Left colon (tissue), 2 donors: ENCODE measurements around the gene PDGFA. TPM values are rescaled to one million over a fixed set of nuclear protein-coding genes. Genes with fewer than 3 reads are reported as not detected.
A peak's percentile ranks its signal among the peaks of the same experiment; 100 is the strongest.

Source experiments
- ATAC-seq: fragments of 200-7000 bp; cut with Tn5 transposase; one replicate; pipeline ENCODE4 v1.9.1; 2020; ENCODE audit warnings: mild to moderate bottlenecking, moderate library complexity
- DNase-seq, 2 donors: peaks; one replicate each; pipeline ENCODE4 v3.0.0-alpha.2; 2020
- intact Hi-C, 2 donors: fragments of 100-400 bp; cut with DNase I in 1 of 2; cut with micrococcal nuclease in 1 of 2; formaldehyde crosslinking; loops; one replicate each; pipeline versions ENCODE4 v1.11.2 to v1.14.0; 2022; cut with DNase I, micrococcal nuclease
- total RNA-seq, 2 donors: library from RNA; stranded (reverse); fragmentation: NEBNext Ultra II Directional; extraction: Animal tissue kit (Norgen Biotek cat#: 25700); gene quantifications; one replicate each; pipeline ENCODE4 v1.2.1, GENCODE V29; 2021
- donor health status: DM: no; HTN: no; CAD: no.
- donor health status: DM: yes; HTN: yes; CAD: no.

PDGFA gene
- total RNA-seq, 2 donors from 2014 or later = 58.7 to 80.2 TPM

GRCh38 chr7:497946-498655 lies 21.5 kb downstream of the PDGFA start:
- intact Hi-C loops = no loop called here
- peak in 1 of 2 donors; percentile 3 for DNase-seq

GRCh38 chr7:497346-497745 lies 22.3 kb downstream of the PDGFA start:
- peak in 1 of 2 donors; percentile 3 for DNase-seq
- intact Hi-C loops = no loop called here
- ATAC-seq = no peak

More at GRCh38 chr7:497946-498655, 21.5 kb downstream of the PDGFA start:
- no peak for ATAC-seq

GRCh38 chr7:496528-497295 lies 22.9 kb downstream of the PDGFA start:
- intact Hi-C loops = no loop called here
- ATAC-seq (no peak), DNase-seq (peak; percentile 3 to 18)

GRCh38 chr7:495761-496321 lies 23.8 kb downstream of the PDGFA start:
- peak; percentile 3 to 24 for DNase-seq
- intact Hi-C loops = no loop called here
- peak; percentile 15 for ATAC-seq

GRCh38 chr7:495326-495725 lies 24.3 kb downstream of the PDGFA start:
- DNase-seq (peak; percentile 3 to 17), ATAC-seq (peak; percentile 19)
- intact Hi-C loops = no loop called here

- peak; percentile 19 for ATAC-seq
- peak; percentile 2 to 21 for DNase-seq
These were observed 24.7 kb downstream of the PDGFA start for GRCh38 chr7:494906-495305.

GRCh38 chr7:494259-494687 lies 25.4 kb downstream of the PDGFA start:
- DNase-seq (peak; percentile 3 to 26), ATAC-seq (no peak)
- intact Hi-C loops = no loop called here

More at GRCh38 chr7:494906-495305, 24.7 kb downstream of the PDGFA start:
- intact Hi-C loops = no loop called here

GRCh38 chr7:493661-494251 lies 25.9 kb downstream of the PDGFA start:
- ATAC-seq (no peak), DNase-seq (peak; percentile 2 to 14)
- intact Hi-C loops = no loop called here

- ATAC-seq (no peak), DNase-seq (peak in 1 of 2 donors; percentile 8)
- intact Hi-C loops = no loop called here
These were observed 27.0 kb downstream of the PDGFA start for GRCh38 chr7:492714-493065.

GRCh38 chr7:491958-492713 lies 27.5 kb downstream of the PDGFA start:
- intact Hi-C loops = no loop called here
- ATAC-seq (no peak), DNase-seq (peak; percentile 1 to 19)

GRCh38 chr7:491292-491957 lies 28.2 kb downstream of the PDGFA start:
- intact Hi-C loops = no loop called here
- DNase-seq (peak; percentile 0 to 14), ATAC-seq (no peak)

GRCh38 chr7:490461-491291 lies 29.0 kb downstream of the PDGFA start:
- DNase-seq (peak in 1 of 2 donors; percentile 18), ATAC-seq (no peak)
- intact Hi-C loops = no loop called here

GRCh38 chr7:489876-490275 lies 29.8 kb downstream of the PDGFA start:
- peak; percentile 13 for ATAC-seq

GRCh38 chr7:486216-486743 lies 33.4 kb downstream of the PDGFA start:
- DNase-seq = no peak
- no peak for ATAC-seq
- intact Hi-C loops = no loop called here

More at GRCh38 chr7:489876-490275, 29.8 kb downstream of the PDGFA start:
- DNase-seq = peak; percentile 1 to 8
- intact Hi-C loops = no loop called here

GRCh38 chr7:485188-486081 lies 34.2 kb downstream of the PDGFA start:
- DNase-seq (peak in 1 of 2 donors; percentile 57), ATAC-seq (peak; percentile 95)
- intact Hi-C loops = no loop called here
